Measurements from ENCODE around the gene FAM117A.

- TF ChIP-seq CTCF (IDR thresholded peaks at IDR 0.05; ENCODE audit: borderline replicate concordance, extremely low read depth, low read length, poor library complexity, severe bottlenecking): no peak
- no peak for TF ChIP-seq EZH2 (IDR thresholded peaks at IDR 0.05; ENCODE audit: borderline replicate concordance, low read depth, low read length, severe bottlenecking)
These were observed 19.9 kb upstream of the FAM117A start for GRCh38 chr17:49783791-49784190.
